Activated CD4-positive, alpha-beta T cell treated with anti-CD3 and anti-CD28 coated beads, Interleukin-2, Interleukin-6, amounts not matched to agents 100 ng/mL and 50 ng/mL, durations not matched to agents 16 hours and 8 hours (primary cell): ENCODE data around the gene SPINK8.
"Not testable (repeated sequence)": the region's sequence is repeated elsewhere in the genome, so short reads cannot be mapped to it uniquely, and the experiment has no call there.

Experiments used
- DNase-seq: peaks from one replicate; pipeline ENCODE4 v3.0.0-alpha.2; 2020

SPINK8 gene

GRCh38 chr3:48333346-48334245 lies at the start of gene SPINK8:
SPINK8 (minus strand) TSS chr3:48333661; CDS start chr3:48328341, 5,320 bp downstream.
- not testable (repeated sequence) for DNase-seq

- DNase-seq: no peak
These were observed 39.5 kb upstream of the SPINK8 start for GRCh38 chr3:48372862-48373435.

GRCh38 chr3:48372377-48372770 lies 38.9 kb upstream of the SPINK8 start:
- DNase-seq: no peak

GRCh38 chr3:48371651-48372376 lies 38.4 kb upstream of the SPINK8 start, which contains the start of gene FBXW12:
FBXW12 (plus strand) TSS chr3:48372219; CDS start chr3:48372768, 549 bp downstream.
- no peak for DNase-seq

- DNase-seq: no peak
These were observed 36.9 kb upstream of the SPINK8 start for GRCh38 chr3:48370333-48370713.

DNA sequence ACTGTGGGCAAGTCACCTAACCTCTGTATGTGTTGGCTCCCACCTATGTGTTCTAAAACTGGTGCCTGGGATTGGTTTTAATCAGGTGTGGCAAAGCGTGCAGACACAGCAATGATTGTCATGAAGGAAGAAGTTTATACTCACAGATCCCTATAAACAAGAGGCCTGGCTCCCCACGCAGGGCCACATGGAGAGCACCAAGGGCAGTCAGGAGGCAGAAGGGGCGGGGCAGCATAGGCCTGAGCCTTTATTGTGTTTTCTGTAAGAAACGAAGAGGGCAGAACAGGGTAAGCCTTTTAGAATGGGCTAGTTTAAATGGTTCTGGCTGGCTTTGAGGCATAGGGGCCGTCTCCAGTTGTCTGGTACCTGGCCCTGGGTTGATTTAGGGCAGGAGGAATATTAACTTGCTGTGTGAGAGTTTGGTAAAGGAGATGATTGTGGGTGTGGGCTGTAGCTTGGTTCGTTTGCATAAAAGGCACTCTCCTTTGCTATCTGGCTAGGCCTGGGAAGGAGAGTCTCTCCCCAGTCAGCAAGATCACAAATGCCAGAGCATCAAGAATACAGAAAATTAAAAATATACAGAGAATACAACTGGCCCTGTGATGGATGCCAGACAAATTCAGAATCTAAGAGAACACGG lies 36.4 kb upstream of the SPINK8 start:
- DNase-seq: no peak

GRCh38 chr3:48367201-48367600 lies 33.7 kb upstream of the SPINK8 start:
- DNase-seq: no peak

GRCh38 chr3:48364840-48365239 lies 31.4 kb upstream of the SPINK8 start:
- DNase-seq: no peak

GRCh38 chr3:48361928-48362327 lies 28.5 kb upstream of the SPINK8 start:
- no peak for DNase-seq

GRCh38 chr3:48356419-48356818 lies 23.0 kb upstream of the SPINK8 start:
- DNase-seq: no peak

GRCh38 chr3:48353987-48354386 lies 20.5 kb upstream of the SPINK8 start:
- DNase-seq: no peak

DNA sequence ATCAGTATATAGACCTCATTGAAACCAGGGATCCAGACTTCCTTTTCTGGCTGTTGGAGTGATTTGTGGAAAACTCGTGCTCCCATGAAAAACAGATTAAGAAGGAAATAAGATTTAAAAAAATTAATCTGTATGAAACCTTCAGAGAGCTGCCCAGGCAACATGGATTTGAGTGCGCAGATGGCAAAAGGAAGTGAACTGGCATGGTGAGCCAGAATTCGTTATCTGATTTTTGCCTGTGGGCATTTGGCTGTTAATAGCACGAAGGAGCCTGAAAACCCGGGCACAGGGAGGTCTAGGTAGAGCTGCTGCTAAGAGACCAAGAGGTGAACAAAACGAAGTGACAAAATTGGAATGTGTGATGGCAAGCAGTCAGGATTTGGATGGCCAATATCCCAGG lies 19.1 kb upstream of the SPINK8 start:
- DNase-seq: no peak

GRCh38 chr3:48347500-48347899 lies 14.0 kb upstream of the SPINK8 start:
- DNase-seq: no peak

DNA sequence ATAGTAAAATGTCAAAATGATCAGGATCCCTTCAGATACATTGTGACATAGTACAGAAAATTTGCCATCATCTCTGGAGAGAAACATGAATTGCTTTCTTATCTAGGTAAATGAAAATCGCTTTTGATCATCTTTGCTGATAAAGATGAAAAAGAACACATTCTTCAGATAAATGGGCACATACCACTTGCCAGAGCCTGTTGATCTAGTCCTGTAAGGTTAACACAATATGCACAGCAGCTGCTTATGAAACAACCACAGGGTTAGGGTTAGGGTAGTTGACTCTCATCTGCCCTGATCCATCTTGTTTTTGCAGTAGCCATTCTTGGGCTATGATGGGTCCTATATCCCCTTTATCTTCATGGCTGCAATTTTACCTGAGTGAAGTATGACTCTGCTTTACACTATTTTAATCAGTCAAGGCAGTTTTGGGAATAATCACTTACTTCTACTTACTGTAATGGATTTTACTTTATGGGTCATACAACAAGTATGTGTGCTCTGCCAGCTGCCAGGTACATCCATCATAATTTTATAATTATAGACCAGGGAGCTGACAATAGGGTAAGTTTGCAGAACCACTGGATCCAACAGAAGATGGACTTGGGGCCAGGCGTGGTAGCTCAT lies 12.6 kb upstream of the SPINK8 start:
- DNase-seq: no peak

DNA sequence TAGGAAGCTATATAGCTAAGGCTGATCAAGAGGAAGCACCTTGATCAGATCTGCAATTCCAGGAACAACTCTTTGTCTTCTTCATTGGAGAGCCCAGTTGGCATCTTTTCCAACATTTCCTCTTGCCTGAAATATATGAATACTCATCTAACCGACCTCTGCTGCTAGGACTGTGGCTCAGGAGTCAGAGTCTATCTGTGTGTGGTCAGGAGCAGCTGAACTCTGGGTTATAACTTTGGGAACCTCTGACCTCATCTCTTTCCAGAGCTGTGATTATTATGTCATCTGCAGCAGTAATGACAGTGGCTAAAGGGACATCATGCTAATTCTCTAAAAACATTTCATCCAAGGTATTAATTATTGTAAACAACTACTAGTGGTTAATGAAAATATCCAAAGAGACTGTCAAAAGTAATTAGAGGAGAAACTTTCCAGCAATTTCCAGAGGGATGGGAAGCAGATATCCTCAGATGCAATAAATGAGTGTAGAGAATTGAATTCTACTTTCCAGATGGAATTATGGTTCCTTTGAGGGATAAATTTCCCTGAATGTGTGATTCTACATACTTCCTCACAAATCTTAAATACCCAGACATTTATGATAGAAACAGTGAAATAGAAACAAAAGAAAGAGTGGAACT lies 11.5 kb upstream of the SPINK8 start:
- no peak for DNase-seq

GRCh38 chr3:48343432-48343831 lies 10.0 kb upstream of the SPINK8 start:
- DNase-seq: no peak

GRCh38 chr3:48338635-48339034 lies 5.2 kb upstream of the SPINK8 start:
- DNase-seq: no peak

DNA sequence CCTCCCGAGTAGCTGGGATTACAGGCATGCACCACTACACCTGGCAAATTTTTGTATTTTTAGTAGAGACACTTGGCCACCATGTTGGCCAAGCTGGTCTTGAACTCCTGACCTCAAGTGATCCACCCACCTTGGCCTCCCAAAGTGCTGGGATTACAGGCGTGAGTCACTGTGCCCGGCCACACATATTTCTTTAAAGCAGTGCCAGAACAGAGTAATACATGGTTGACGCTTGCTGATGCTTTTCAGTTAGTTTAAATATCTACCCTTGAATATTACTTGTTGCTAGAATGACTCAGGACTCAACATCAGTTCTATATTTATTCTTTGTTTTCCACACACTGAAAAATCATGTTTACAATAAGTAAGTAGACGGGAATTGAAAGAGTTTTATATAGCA lies 4.1 kb upstream of the SPINK8 start:
- not testable (repeated sequence) for DNase-seq

DNA sequence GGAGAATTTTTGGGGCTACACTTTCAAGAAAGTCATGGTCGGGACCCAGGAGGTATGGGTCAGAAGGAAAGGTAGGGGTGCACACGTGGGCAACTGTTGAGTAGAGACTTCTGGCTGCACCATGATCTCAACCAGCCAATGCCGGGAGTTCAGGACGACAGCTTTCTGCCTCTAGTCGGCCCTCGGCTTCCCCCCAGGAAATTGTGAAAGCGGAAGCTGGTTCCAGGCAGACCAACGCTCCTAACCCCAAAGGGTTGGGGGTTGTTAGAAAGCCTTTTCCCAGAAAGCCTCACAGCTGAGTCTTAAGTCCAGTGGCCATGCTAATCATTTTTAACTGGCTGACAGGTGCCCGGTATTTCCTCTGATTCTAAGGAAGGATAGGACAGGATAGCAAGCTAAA lies 1.8 kb upstream of the SPINK8 start:
- not testable (repeated sequence) for DNase-seq

DNA sequence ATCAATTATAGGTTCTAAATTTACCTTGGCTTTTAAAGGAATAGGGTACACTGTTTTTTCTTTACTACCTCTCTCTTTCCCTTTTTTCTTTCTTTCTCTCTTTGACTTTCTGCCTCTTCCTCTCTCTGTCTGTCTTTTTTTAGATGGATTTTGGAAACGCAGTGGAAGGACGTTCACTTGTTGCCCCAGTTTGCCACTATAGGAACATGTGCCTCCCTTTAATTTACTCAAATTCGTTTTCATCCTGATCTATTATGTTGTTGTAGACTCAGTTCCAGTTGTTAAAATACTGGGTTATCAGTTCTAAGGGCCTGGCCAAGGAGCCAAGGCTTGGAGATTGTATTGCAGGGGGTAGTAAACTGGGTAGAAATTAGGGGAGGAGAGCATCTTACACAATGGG lies 1.1 kb upstream of the SPINK8 start:
- DNase-seq: no peak

- DNase-seq: not testable (repeated sequence)
These were observed 1.6 kb downstream of the SPINK8 start for GRCh38 chr3:48331706-48332435.
